Progenitor cell of endocrine pancreas (in vitro differentiated cells): ENCODE results near the gene NUDCD3. TPM values are rescaled to one million over a fixed set of nuclear protein-coding genes. Genes with fewer than 3 reads are reported as not detected.

Experiments
- DNase-seq: peaks from one replicate; pipeline ENCODE4 v3.0.0; 2021; ENCODE audit warnings: low spot score; ENCODE audit not compliant: unreplicated experiment
- H3K27ac Mint-ChIP-seq: 2 replicates; pipeline ENCODE4 v1.8.0; 2021; ENCODE audit warnings: mild to moderate bottlenecking, moderate library complexity, mixed read lengths
- H3K27me3 Mint-ChIP-seq: 2 replicates; pipeline ENCODE4 v1.8.0; 2021; ENCODE audit warnings: mixed read lengths
- H3K36me3 Mint-ChIP-seq: 2 replicates; pipeline ENCODE4 v1.8.0; 2022; ENCODE audit warnings: mixed read lengths; ENCODE audit not compliant: insufficient read depth
- H3K4me1 Mint-ChIP-seq: 2 replicates; pipeline ENCODE4 v1.8.0; 2021; ENCODE audit warnings: low read depth, mixed read lengths
- H3K4me3 Mint-ChIP-seq: 2 replicates; pipeline ENCODE4 v1.8.0; 2021; ENCODE audit warnings: low read depth, mild to moderate bottlenecking, moderate library complexity, mixed read lengths
- H3K9me3 Mint-ChIP-seq: 2 replicates; pipeline ENCODE4 v1.8.0; 2021; ENCODE audit warnings: low read depth, mixed read lengths
- total RNA-seq: library from RNA; stranded (reverse); gene quantifications from 2 replicates; pipeline ENCODE4 v1.2.1, GENCODE V29; 2021
- TF ChIP-seq, protein P1 (sequence below): fragments of 200-600 bp; sonication (generic); IDR thresholded peaks from one replicate; pipeline ENCODE4 v1.5.0; 2021; ENCODE audit warnings: antibody characterized with exemption, mild to moderate bottlenecking; ENCODE audit not compliant: unreplicated experiment

Gene NUDCD3
- total RNA-seq, 1 donor from 2014 or later = 89.0 TPM

DNA sequence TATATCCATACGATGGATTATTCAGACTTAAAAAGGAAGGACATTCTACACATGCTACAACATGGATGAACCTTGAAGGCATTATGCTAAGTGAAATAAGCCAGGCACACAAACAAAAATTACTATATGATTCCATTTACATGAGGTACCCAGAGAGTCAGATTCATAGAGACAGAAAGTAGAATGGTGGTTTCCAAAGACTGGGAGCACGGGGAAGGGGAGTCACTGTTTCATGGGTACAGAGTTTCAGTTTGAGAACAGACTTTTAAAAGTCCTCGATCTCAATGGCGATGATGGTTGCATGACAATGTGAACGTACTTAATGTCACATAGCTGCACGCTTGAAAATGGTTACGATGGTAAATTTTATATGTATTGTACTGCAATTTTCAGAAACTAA, 39.3 kb downstream of the NUDCD3 start:
- Mint-ChIP-seq H3K4me3 (no peak overlapping the region), H3K4me1 (no peaks in the 10 kb centered on the region), H3K9me3 (no peaks in the 10 kb centered on the region), H3K36me3 (peaks cover 9% of the 10 kb centered on the region), H3K27ac (no peak overlapping the region), H3K27me3 (no peaks in the 10 kb centered on the region)
- no peak for DNase-seq
- TF ChIP-seq, protein P1, sequence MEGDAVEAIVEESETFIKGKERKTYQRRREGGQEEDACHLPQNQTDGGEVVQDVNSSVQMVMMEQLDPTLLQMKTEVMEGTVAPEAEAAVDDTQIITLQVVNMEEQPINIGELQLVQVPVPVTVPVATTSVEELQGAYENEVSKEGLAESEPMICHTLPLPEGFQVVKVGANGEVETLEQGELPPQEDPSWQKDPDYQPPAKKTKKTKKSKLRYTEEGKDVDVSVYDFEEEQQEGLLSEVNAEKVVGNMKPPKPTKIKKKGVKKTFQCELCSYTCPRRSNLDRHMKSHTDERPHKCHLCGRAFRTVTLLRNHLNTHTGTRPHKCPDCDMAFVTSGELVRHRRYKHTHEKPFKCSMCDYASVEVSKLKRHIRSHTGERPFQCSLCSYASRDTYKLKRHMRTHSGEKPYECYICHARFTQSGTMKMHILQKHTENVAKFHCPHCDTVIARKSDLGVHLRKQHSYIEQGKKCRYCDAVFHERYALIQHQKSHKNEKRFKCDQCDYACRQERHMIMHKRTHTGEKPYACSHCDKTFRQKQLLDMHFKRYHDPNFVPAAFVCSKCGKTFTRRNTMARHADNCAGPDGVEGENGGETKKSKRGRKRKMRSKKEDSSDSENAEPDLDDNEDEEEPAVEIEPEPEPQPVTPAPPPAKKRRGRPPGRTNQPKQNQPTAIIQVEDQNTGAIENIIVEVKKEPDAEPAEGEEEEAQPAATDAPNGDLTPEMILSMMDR = no peak

DNA sequence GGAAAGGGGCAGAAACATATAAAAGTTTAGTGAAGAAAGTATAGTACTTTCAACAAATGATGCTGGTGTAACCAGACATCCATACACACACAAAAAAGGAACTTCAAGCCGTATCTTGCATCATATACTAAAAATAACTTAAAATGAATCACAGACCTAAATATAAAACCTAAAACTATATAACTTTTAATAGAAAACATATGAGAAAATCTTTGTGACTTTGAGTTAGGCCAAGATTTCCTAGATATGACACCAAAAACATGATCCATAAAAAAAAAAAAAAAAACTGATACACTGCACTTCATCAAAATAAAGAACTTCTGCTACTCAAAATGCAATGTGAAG, 40.9 kb downstream of the NUDCD3 start:
- no peaks in the 10 kb centered on the region for H3K27me3 Mint-ChIP-seq
- H3K9me3 Mint-ChIP-seq = no peaks in the 10 kb centered on the region

DNA sequence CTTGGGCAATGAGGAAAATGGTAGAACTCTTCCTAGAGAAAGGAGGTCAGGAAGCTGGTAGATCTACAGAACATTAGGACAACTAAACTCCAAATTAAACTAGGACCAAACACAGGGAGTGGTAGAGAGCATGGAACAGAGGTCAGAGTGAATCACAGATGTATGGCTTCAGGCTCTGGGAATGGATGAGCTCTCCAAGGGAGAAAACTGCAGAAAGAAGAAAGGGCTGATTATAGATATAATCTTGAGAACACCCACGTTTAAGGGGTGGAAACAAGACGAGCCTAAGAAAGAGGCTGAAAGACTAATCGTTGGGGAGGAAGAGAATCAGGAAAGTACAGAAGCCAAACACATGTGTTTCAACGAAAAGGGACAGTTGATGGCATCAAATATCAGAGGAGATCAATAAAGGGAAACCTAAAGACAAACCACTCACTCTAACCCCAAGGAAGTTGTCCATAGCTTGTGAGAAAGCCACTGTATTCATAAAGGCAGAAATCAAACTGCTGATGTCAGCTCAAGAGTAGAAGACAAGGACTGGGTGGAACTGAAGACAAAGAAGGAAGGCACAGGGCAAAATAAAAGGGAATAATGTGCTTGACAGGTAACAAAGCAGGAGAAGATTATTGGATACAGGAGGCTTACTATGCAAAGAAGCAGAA, 41.4 kb downstream of the NUDCD3 start:
- DNase-seq = no peak
- Mint-ChIP-seq H3K9me3 (no peaks in the 10 kb centered on the region), H3K27me3 (no peaks in the 10 kb centered on the region), H3K4me3 (no peak overlapping the region), H3K27ac (peak overlapping the region; percentile 27), H3K36me3 (peaks cover 17% of the 10 kb centered on the region), H3K4me1 (peaks cover 7% of the 10 kb centered on the region)
- TF ChIP-seq, protein P1 = no peak

More for the DNA sequence above, 40.9 kb downstream of the NUDCD3 start:
- H3K27ac Mint-ChIP-seq = no peak overlapping the region
- H3K4me3 Mint-ChIP-seq = no peak overlapping the region
- DNase-seq = no peak
- H3K36me3 Mint-ChIP-seq = peaks cover 18% of the 10 kb centered on the region
- TF ChIP-seq, protein P1 = no peak
- peaks cover 7% of the 10 kb centered on the region for H3K4me1 Mint-ChIP-seq

DNA sequence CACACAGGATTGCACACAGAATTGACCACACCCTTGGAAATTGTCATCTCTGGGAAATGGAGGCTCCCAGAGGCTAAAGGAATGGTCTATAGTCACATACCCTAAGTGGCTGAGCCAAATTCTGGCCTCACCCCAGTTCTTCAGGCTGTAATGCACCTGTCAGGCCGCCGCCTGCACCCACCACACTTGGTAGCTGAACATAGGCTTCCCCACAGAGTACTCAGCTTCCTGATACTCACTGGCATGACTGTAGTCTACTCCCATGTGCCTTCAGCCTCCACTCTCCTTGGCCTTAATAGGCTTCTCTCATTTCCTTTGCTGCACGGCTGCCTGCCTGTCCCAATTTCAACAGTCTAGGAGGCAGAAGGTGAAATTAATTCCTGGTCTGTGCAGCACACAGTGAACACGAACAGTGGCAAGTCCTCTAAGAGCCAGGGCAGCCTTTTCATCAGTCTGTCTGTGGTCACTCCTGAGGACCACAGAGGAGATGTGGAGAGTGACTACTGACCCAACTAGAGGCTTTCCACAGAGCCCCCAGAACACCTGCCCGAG, 42.5 kb downstream of the NUDCD3 start:
- Mint-ChIP-seq H3K4me3 (no peak overlapping the region), H3K36me3 (peaks cover 16% of the 10 kb centered on the region), H3K27me3 (no peaks in the 10 kb centered on the region), H3K9me3 (no peaks in the 10 kb centered on the region), H3K27ac (no peak overlapping the region), H3K4me1 (peaks cover 7% of the 10 kb centered on the region)
- TF ChIP-seq, protein P1 = no peak
- no peak for DNase-seq

DNA sequence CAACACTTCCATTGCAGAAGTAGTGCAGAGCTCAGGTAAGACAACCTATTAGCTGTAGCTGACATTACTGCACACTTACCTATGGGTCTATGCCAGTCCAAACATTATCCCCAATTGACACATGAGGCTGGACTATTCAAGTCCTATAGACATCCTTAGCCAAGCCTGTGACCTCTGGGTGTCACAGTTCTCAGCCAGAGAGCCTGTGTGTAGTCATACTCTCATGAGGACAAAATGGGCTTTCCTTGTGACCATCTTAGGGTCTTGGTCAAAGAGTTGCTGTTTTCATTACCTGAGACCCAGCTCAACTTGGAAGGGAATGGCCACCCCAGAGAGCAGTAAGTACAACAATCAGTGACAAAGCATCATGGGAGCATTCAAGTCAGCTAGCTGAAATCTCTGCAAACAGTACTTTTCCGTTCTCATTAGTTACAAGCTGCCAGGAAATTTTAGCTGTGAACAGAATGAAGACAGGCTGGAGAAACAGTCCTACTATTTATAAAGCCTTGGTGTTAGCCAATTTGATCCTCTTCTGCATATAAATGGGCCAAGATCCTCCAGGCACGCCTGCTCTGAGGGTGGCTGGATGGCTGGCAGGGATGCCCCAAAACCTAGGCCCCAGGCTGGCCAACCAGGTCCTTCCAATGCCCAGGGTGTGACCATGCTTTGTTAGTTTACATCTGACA, 44.3 kb downstream of the NUDCD3 start:
- no peaks in the 10 kb centered on the region for H3K27me3 Mint-ChIP-seq
- no peaks in the 10 kb centered on the region for H3K9me3 Mint-ChIP-seq
- DNase-seq = no peak
- H3K27ac Mint-ChIP-seq = no peak overlapping the region
- peaks cover 12% of the 10 kb centered on the region for H3K36me3 Mint-ChIP-seq
- no peak overlapping the region for H3K4me3 Mint-ChIP-seq
- TF ChIP-seq, protein P1 = no peak
- peaks cover 7% of the 10 kb centered on the region for H3K4me1 Mint-ChIP-seq
